ENCODE data around the gene RASL10A.

The RASL10A gene

DNA sequence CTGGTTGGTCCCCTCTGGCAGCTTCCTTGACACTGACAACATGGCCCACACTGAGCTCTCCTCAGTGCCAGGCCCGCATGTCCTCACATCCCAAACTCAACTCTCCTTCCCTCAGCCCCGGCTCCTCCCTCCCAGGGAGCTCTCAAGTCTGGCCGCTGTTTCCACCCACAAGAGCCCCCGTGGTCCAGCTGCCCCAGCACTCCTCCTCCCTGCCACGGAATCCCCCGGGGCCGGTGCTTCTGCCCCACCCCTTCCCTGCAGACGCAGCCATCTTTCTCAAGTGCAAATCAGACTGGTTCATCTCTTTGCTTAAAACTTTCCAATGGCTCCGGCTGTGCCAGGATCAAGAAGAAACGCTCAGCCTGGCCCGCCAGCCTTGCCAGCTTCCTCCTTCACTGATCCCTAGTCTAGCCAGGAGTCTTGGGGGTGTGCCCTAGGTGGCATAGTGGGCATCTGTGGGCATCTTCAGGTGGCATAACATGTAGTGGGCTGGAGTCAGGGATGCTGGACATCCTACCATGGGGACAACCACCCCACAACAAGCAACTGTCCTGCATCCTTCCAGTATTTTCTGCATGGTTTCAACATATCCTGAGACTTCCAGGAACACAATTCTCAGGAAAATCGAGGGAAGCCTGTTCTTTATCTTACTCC, 22.3 kb upstream of the RASL10A start:
- no peak for DNase-seq

DNA sequence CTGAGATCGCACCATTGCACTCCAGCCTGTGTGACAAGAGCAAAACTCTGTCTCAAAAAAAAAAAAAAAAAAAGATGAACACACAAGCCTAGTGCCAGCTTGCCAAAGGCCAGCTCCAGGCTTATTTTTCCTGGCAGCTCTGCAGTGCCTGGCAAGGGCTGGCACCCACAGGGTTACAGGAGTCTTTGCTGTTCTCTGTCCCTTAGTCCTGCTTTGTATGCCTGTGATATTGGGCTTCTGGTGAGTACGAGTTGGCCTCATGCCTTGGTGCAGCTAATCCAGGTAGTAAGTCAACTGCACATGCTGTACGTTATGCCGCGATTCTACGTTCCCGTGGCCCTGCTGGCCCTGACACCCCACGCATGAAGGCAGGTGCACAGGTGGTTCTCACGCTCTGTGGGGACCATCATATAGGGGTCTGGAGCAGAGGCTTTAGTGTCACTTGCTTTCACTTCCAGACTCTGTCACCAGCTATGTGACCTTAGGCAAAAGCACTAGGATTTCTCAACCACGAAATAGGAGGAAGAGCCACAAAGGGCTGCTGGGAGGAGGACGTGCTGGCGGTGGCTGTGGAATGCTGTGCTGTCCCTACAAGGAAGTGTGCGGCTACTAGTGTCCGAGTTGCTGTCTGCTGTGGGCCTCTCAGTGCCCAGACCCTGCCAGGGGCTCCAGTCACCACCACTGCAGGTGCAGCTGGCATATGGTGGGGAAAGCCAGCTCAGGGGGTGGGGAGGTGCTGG, 21.4 kb upstream of the RASL10A start:
- no peak for DNase-seq

DNA sequence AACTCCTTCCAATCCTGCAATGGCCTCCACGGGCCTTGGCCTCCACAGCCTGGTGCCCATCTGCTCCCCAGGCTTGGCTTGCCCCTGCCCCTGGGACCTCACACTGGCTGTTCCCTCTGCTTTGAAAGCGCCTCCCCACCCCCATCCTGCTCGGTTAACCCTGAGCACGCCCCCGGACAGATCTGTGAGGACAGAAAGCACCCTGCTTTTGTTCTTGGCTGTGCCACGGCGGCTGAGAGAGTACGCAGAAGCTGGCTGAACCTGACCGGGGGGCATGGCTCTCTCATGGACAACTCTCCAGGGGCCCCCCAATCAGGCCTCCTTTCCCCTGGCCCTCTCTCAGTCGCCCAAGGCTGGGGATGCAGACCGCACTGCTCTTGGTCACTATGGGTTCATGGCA, 20.2 kb upstream of the RASL10A start:
- no peak for DNase-seq

DNA sequence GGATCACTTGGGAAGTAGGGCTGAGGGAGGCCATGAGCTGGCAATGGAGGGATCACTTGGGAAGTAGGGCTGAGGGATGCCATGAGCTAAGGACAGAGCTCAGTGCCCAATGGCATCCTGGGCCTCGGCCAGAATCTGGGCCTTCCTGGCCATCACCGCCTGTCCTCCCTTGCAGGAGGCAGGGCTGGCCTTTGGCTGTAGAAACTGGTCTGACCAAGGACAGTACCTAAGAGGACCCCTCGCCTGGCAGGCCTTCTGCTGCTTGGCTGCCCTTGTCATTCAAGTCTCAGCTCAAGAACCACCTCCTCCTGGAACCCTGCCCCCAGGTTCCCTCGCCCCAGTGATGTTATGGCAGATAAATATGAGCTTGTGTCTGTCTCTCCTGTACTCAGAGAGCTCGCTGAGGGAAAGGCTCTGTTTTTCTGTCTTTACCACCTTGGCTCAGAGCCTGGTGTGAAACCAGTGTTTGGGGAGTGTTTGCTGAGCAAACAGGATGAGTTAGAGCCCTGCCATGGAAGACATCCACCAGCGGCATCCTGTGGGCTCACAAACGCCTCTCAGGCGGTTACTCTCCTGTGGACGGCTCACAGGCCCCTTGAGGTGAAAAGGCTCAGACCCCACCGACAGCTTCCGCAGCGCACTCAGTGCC, 19.3 kb upstream of the RASL10A start:
- DNase-seq = no peak

DNA sequence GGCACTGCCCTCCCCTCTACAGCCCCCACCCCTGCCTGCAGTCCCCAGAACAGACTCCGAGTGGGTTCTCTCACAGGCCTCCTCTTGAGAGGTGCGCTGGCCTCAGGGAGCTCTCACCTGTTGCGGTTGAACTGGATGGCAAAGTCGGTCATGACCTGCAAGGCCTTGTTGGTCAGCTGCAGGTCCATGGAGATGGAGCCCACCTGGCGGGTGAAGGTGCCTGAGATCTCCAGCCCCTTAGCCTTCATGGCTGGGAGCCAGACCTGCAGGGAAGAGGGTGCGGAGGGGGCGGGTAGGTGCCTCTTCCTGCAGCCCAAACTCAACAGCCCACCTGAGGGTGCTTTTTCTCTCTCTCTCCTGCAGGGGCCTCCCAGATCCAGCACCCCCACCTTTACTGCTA, 18.7 kb upstream of the RASL10A start:
- DNase-seq = no peak

DNA sequence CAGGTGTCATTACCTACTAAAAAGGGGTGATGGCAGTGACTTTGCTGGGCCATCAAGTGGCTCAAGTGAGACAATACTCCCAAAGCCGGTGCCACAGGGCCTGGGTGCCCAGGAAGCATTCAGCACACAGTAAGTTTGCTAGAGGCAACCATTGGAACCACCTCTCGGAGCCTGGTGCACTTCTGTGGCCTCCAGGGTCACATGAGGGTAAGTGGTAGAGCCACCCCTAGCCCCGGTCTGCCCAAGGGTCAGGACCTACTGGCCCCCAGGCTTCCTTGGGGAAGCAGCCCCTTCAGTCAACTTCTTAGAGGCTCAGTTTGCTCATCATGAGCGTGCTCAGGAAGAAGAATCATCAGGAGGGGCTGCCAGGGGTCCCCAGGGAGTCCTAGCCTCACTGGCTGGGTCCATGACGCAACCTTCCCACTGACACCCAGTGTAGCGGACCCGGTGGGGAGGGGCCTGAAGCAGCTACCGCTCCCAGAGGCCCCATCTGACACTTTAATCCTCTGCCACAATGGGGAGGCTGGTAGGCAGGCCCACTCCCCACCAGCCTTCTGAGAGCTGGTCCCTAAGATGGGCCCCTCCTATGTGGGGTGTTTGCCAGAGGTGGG, 17.5 kb upstream of the RASL10A start:
- DNase-seq = no peak

DNA sequence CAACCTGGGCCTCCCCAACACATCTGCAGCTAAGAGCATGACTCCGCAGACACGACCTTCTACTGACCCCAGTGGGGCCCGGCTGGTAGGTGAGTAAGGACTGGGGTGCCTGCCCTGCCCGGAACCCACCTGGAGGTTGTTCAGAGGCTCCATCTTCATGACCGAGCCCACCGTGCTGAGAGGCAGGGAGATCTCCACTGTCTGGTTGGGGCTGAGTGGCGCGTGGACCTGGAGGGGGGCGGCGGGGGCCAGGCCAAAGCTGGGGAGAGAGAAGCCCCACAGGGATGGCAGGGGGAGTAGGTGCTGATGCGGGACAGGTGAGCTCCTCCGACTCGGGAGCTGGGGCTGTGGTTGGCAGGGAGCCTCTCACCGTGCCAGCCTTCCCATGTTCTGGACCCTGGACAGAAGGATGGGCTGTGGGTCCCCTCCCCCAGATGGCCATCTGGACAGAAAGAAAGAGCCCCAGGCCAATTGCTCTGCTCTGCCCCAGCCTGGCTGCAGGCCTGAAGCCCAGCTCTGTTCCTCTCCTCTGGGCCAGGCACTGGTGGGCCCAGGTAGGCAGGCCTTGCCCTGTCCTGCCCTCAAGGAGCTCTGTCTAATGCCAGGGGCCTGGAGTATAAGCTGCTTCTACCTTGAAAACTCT, 16.3 kb upstream of the RASL10A start:
- DNase-seq = no peak

- DNase-seq = no peak
Measured at GRCh38 chr22:29331213-29331612, 15.7 kb upstream of the RASL10A start.

DNA sequence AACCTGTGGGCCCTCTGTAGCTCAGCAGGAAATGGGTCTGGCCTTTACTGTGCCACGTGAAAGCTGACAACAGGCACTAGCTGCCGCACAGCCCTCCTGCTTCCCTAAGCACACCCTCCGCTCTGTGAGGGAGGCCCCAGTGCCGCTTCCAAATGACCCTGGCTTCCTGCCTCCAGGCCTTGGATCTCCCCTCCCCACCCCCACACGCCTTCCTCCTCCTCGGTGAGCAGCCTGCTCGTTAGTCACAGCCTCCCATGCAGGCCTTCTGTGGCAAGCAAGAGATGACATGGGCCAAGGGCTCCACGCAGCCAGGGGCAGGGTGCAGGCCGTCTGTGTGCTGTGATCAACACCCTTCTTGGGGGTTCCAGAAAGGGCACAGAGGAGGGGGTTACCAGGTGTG, 15.3 kb upstream of the RASL10A start:
- DNase-seq = no peak

- DNase-seq = no peak
Measured at GRCh38 chr22:29330291-29330690, 14.8 kb upstream of the RASL10A start.

DNA sequence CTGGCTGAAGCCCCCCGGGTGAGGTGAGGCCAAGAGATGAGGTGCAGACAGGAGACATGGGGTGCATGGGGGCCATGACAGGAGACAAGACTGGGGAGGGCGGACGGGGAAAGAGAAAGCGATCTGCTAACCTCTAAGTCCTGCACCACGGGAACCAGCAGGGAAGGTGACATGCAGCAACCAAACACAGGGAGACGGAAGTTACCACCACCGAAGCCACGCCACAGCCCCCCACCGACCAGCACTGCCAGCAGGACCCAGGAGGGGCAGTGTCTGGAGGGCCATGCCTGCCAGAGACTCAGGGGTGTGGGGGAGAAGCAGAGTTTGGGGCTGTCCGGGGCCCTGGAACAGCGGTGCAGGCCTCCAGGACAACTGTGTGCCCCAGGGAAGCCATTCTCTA, 14.1 kb upstream of the RASL10A start:
- DNase-seq = no peak

GRCh38 chr22:29328566-29329500, 13.3 kb upstream of the RASL10A start:
- DNase-seq = no peak

- no peak for DNase-seq
Measured at GRCh38 chr22:29328055-29328454, 12.6 kb upstream of the RASL10A start.

- DNase-seq = no peak
Measured at GRCh38 chr22:29327089-29327764, 11.7 kb upstream of the RASL10A start.

GRCh38 chr22:29326481-29326880, 11.0 kb upstream of the RASL10A start:
- no peak for DNase-seq

DNA sequence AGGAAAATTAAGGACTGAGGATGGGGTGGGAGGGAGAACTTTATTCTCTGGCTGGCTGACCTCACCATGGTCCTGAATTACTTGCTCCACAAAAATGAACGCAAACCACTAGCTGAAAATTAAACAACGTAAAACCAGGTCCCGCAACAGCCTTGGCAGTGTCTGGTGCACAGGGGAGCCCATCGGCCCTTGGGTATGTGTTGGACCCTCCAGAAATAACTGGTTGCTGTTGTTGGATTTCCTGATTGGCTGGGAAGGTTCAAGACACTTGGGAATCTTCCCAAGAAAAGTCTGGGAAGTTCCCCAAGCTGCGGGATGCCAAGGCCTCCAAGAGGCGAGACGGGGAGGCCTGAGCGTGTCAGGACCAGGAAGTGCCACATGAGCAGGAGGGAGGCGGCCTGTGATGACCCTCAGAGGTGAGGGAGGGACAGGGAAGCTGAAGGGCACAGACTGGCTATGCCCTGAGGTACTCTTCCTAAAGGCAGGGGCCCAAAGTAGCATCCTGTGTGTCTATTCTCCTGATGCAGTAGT, 10.4 kb upstream of the RASL10A start:
- DNase-seq = no peak

DNA sequence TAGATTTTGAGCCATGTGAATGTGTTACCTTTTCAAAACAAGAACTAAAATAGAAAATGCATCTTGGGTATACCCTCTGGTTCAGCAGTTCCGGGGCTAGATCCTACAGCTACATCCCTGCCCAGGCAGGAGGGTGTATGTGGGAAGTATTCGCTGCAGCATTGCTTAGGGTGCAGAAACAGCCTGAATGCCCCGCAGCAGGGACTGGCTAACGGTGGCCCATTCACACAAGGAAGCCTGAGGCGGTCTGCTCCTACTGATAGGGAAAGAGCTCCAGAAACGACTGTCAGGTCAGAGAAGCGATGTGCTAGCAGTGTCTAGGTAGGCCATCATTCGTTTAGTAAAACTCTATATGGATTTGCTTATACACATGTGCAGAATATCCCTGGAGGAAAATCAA, 9.9 kb upstream of the RASL10A start:
- no peak for DNase-seq

DNA sequence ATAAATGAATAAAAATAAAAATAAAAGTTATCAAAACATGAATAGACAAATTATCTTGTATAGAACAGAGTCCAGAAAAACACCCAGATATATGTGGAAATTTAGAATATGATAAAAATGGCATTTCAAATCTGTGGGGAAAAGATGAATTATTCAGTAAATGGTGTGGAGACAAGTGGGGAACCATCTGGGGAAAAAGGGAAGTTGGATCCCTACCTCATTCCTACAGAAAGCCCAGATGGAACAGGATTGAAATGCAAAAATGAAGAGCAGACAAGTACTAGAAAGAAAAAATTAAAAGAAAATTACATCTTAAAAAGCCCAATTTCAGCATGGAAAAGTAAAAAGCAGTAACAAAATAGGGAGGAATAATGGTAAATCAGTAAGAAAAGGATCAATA, 8.1 kb upstream of the RASL10A start:
- DNase-seq = no peak

DNA sequence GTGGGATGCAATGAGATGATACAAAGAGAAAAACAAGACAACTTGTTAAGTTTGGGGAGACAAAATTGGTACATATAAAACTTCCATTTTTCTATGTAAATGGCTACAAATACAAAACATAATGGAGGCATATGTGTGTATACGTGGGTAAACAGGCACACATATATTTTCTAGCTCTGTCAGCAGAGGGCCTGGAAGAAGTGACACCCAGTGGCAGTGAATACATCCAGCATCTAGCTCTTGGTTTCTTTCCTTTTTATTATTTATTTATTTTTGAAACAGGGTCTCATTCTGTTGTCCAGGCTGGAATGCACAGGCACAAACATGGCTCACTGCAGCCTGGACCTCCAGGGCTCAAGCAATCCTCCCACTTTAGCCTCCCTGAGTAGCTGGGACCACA, 5.0 kb upstream of the RASL10A start:
- no peak for DNase-seq

- DNase-seq = no peak
Measured at GRCh38 chr22:29319072-29319471, 3.6 kb upstream of the RASL10A start.

DNA sequence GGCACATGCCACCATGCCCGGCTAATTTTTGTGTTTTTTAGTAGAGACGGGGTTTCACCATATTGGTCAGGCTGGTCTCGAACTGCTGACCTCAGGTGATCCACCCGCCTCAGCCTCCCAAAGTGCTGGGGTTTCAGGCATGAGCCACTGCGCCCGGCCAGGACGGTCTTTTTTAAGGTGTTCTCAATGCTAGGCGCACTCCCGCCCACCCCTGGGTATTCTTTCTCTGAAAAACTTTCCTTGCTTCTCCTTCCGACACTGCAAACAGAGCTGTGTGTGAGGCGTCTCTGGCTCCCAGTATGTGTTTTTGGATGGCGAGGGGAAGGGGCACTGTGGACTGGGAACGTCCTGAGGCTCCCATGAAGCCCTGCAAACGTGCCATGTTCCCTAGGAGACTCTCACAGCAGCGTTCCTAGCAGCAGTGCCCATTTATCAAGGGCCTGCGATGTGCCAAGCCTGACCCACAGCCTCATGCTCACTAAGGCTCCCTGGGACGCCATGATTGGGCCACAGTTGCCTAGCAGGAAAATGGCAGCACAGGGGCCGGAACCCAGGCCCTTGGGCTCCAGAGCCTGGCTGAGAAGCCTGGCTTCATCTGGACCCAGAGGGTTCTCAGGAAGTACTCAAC, 2.4 kb upstream of the RASL10A start:
- no peak for DNase-seq
